IMR-90 (cell line): ENCODE data around the gene MCM3AP.

ENCODE experiments used
- FOS ChIP-seq: fragments of 150-350 bp; IDR thresholded peaks from 2 replicates; pipeline ENCODE4 v1.6.1; 2016; ENCODE audit warnings: low read depth, low read length
- MAFK ChIP-seq: IDR thresholded peaks from 2 replicates; pipeline ENCODE4 v1.6.1; 2012; ENCODE audit warnings: low read depth, low read length, improper control_type of control experiment
- MAZ ChIP-seq: IDR thresholded peaks from 2 replicates; pipeline ENCODE4 v1.6.1; 2012; ENCODE audit warnings: low read depth, mild to moderate bottlenecking, low read length, improper control_type of control experiment, moderate library complexity, borderline replicate concordance
- POLR2A ChIP-seq: IDR thresholded peaks from 2 replicates; pipeline ENCODE4 v1.6.1; 2012; ENCODE audit warnings: mild to moderate bottlenecking, low read depth, low read length
- TF ChIP-seq, protein P1 (sequence below): conservative IDR thresholded peaks from 2 replicates; pipeline ENCODE4 v1.5.1; 2012; ENCODE audit warnings: mild to moderate bottlenecking, low read depth, low read length, improper control_type of control experiment
- TF ChIP-seq, protein P2 (sequence below): fragments of 150-350 bp; IDR thresholded peaks from 2 replicates; pipeline ENCODE4 v1.6.1; 2017; ENCODE audit warnings: mild to moderate bottlenecking, antibody characterized with exemption, low read length, low read depth

DNA sequence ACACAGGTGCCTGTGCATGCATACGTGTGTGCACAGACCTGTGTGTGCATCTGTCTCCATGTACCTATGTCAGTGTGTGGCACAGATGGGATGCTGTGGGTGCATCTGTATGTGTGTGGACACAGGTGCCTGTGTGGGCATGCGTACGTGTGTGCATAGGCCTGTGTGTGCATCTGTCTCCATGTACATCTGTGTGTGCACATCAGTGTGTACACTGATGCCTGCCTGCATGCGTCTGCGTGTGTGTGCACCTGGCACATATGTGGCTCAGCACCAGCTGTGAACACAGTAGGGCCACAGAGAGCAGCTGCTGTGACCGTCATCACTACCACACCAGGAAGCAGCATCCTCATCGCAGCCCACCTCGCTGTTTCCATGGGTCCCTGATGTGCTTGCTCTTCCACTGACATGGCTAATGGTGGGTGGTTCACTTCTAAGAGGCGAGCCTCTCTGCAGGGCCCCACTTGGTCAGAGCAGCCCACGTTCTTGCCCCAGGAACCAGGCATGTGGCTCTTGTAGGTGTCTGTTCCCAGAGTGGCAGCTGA lies 91.5 kb downstream of the MCM3AP start:
- TF ChIP-seq POLR2A (no peak), MAZ (no peak), MAFK (no peak), FOS (no peak)
- TF ChIP-seq, protein P1, sequence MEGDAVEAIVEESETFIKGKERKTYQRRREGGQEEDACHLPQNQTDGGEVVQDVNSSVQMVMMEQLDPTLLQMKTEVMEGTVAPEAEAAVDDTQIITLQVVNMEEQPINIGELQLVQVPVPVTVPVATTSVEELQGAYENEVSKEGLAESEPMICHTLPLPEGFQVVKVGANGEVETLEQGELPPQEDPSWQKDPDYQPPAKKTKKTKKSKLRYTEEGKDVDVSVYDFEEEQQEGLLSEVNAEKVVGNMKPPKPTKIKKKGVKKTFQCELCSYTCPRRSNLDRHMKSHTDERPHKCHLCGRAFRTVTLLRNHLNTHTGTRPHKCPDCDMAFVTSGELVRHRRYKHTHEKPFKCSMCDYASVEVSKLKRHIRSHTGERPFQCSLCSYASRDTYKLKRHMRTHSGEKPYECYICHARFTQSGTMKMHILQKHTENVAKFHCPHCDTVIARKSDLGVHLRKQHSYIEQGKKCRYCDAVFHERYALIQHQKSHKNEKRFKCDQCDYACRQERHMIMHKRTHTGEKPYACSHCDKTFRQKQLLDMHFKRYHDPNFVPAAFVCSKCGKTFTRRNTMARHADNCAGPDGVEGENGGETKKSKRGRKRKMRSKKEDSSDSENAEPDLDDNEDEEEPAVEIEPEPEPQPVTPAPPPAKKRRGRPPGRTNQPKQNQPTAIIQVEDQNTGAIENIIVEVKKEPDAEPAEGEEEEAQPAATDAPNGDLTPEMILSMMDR: no peak
- TF ChIP-seq, protein P2, sequence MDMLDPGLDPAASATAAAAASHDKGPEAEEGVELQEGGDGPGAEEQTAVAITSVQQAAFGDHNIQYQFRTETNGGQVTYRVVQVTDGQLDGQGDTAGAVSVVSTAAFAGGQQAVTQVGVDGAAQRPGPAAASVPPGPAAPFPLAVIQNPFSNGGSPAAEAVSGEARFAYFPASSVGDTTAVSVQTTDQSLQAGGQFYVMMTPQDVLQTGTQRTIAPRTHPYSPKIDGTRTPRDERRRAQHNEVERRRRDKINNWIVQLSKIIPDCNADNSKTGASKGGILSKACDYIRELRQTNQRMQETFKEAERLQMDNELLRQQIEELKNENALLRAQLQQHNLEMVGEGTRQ: no peak
